ENCODE data around the gene BCR.

The BCR gene

DNA sequence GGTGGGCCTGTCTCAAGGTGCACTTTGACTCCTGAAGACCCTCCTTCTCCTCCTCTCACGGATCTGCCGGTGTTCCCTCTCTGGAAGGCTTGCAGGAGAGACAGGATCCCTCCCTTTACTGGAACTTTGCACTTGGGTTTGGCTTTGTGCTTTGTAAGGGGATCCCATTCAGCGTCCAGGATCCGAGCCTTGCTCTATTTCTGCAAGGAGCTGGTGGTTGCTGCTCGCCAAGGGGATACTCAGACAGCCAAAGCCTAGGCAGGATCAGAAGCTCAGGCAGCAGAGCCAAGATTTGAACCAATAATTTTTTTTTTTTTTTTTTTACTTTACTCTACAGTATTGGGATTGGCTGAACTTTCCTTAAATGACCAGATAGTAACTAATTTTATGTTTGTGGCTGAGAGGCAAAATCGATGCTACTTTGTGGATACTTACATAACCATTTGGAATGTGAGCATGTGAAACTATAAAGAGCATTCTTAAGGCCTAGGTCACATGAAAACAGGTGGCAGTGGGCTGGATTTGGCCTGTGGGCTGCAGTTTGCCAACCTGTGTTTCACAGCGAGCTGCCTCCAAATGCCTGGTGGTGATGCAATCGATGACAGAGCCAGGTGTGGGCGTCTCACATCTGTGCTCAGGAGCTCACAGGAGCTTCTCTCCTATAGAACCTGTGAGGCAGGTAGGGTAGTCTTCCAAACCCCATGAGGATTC is 25.2 kb downstream of the BCR start:
- no peak overlapping the region for H3K4me3 ChIP-seq (ENCODE audit: insufficient read depth, low read depth, low read length, poor library complexity, severe bottlenecking)
- H3K27me3 ChIP-seq (replicated peaks; ENCODE audit: control insufficient read depth, insufficient read depth, low read length, poor library complexity, severe bottlenecking), result no peaks in the 10 kb centered on the region
- DNase-seq, result no peak
- peaks cover 3% of the 10 kb centered on the region for H3K36me3 ChIP-seq (ENCODE audit: control insufficient read depth, insufficient read depth, low read length)
- H3K27ac ChIP-seq (ENCODE audit: insufficient read depth, low read length, poor library complexity, severe bottlenecking), result no peak overlapping the region
- H3K4me1 ChIP-seq (ENCODE audit: control insufficient read depth, insufficient read depth, low read length, poor library complexity, severe bottlenecking), result no peaks in the 10 kb centered on the region
- H3K9me3 ChIP-seq (ENCODE audit: control insufficient read depth, low read length), result no peaks in the 10 kb centered on the region

DNA sequence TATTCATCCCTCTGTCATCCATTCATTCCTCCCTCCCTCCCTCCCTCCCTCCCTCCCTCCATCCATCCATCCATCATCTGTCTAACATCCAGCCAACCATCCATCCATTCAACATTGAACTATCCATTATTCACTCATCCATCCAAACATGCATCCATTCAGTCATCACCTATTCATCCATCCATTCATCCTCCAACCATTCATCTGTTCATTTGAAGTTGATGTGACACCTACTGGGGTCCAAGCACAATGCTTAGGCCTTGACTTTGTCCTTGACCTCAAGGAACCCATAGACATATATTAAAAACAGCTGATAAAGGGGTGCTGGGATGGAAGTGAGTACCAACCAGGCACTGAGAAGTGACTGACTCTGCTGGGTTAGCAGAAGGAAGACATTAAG is 26.6 kb downstream of the BCR start:
- H3K36me3 ChIP-seq (ENCODE audit: control insufficient read depth, insufficient read depth, low read length), result peaks cover 3% of the 10 kb centered on the region
- H3K9me3 ChIP-seq (ENCODE audit: control insufficient read depth, low read length), result no peaks in the 10 kb centered on the region
- no peak overlapping the region for H3K27ac ChIP-seq (ENCODE audit: insufficient read depth, low read length, poor library complexity, severe bottlenecking)
- H3K27me3 ChIP-seq (replicated peaks; ENCODE audit: control insufficient read depth, insufficient read depth, low read length, poor library complexity, severe bottlenecking), result no peaks in the 10 kb centered on the region
- no peak for DNase-seq
- no peak overlapping the region for H3K4me3 ChIP-seq (ENCODE audit: insufficient read depth, low read depth, low read length, poor library complexity, severe bottlenecking)
- H3K4me1 ChIP-seq (ENCODE audit: control insufficient read depth, insufficient read depth, low read length, poor library complexity, severe bottlenecking), result peaks cover 1% of the 10 kb centered on the region

GRCh38 chr22:23207729-23208393 is 27.6 kb downstream of the BCR start:
- Histone ChIP-seq H3K27ac (ENCODE audit: insufficient read depth, low read length, poor library complexity, severe bottlenecking) (no peak overlapping the region), H3K27me3 (replicated peaks; ENCODE audit: control insufficient read depth, insufficient read depth, low read length, poor library complexity, severe bottlenecking) (no peaks in the 10 kb centered on the region), H3K4me1 (ENCODE audit: control insufficient read depth, insufficient read depth, low read length, poor library complexity, severe bottlenecking) (peaks cover 4% of the 10 kb centered on the region), H3K36me3 (ENCODE audit: control insufficient read depth, insufficient read depth, low read length) (peaks cover 3% of the 10 kb centered on the region), H3K9me3 (ENCODE audit: control insufficient read depth, low read length) (no peaks in the 10 kb centered on the region), H3K4me3 (ENCODE audit: insufficient read depth, low read depth, low read length, poor library complexity, severe bottlenecking) (no peak overlapping the region)
- DNase-seq, result no peak

GRCh38 chr22:23210428-23211170 is 30.3 kb downstream of the BCR start:
- H3K4me1 ChIP-seq (ENCODE audit: control insufficient read depth, insufficient read depth, low read length, poor library complexity, severe bottlenecking), result peaks cover 16% of the 10 kb centered on the region
- no peaks in the 10 kb centered on the region for H3K36me3 ChIP-seq (ENCODE audit: control insufficient read depth, insufficient read depth, low read length)
- H3K4me3 ChIP-seq (ENCODE audit: insufficient read depth, low read depth, low read length, poor library complexity, severe bottlenecking), result no peak overlapping the region
- H3K27ac ChIP-seq (ENCODE audit: insufficient read depth, low read length, poor library complexity, severe bottlenecking), result no peak overlapping the region
- DNase-seq, result no peak
- H3K9me3 ChIP-seq (ENCODE audit: control insufficient read depth, low read length), result no peaks in the 10 kb centered on the region
- H3K27me3 ChIP-seq (replicated peaks; ENCODE audit: control insufficient read depth, insufficient read depth, low read length, poor library complexity, severe bottlenecking), result no peaks in the 10 kb centered on the region

GRCh38 chr22:23211622-23212021 is 31.3 kb downstream of the BCR start:
- H3K4me1 ChIP-seq (ENCODE audit: control insufficient read depth, insufficient read depth, low read length, poor library complexity, severe bottlenecking), result peaks cover 24% of the 10 kb centered on the region
- no peak overlapping the region for H3K27ac ChIP-seq (ENCODE audit: insufficient read depth, low read length, poor library complexity, severe bottlenecking)
- no peaks in the 10 kb centered on the region for H3K36me3 ChIP-seq (ENCODE audit: control insufficient read depth, insufficient read depth, low read length)
- H3K9me3 ChIP-seq (ENCODE audit: control insufficient read depth, low read length), result no peaks in the 10 kb centered on the region
- no peak for DNase-seq
- H3K27me3 ChIP-seq (replicated peaks; ENCODE audit: control insufficient read depth, insufficient read depth, low read length, poor library complexity, severe bottlenecking), result no peaks in the 10 kb centered on the region
- H3K4me3 ChIP-seq (ENCODE audit: insufficient read depth, low read depth, low read length, poor library complexity, severe bottlenecking), result no peak overlapping the region

GRCh38 chr22:23212061-23213021 is 32.0 kb downstream of the BCR start:
- H3K4me1 ChIP-seq (ENCODE audit: control insufficient read depth, insufficient read depth, low read length, poor library complexity, severe bottlenecking), result peaks cover 31% of the 10 kb centered on the region

DNA sequence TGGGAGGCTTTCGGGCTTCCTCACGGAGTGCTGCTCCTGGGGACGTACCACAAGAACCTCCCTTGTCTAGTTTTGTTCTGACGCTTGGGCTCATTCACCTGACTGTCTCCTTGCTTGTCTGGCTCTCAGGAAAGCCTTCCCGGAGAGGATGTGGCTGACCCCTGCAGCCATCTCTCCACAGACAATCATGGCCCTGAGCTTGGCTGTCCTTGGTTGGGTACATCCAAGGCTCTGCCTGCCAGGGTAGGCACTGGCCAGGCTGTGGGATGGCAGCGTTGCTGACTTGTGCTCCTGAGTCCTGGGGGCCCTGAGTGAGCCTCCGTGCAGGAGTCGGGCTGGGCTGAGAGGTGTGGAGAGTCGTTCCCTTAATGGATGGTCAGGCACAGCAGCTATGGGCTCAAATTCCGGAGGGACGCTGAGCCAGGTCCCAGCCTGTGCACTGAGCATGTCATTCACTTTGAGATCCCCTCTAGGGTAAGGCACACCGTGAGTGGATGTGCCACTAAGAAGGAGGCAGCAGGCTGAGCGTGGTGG is 32.8 kb downstream of the BCR start:
- no peak overlapping the region for H3K27ac ChIP-seq (ENCODE audit: insufficient read depth, low read length, poor library complexity, severe bottlenecking)
- no peaks in the 10 kb centered on the region for H3K36me3 ChIP-seq (ENCODE audit: control insufficient read depth, insufficient read depth, low read length)
- no peak overlapping the region for H3K4me3 ChIP-seq (ENCODE audit: insufficient read depth, low read depth, low read length, poor library complexity, severe bottlenecking)
- no peaks in the 10 kb centered on the region for H3K9me3 ChIP-seq (ENCODE audit: control insufficient read depth, low read length)
- DNase-seq, result no peak
- H3K27me3 ChIP-seq (replicated peaks; ENCODE audit: control insufficient read depth, insufficient read depth, low read length, poor library complexity, severe bottlenecking), result no peaks in the 10 kb centered on the region
- peaks cover 38% of the 10 kb centered on the region for H3K4me1 ChIP-seq (ENCODE audit: control insufficient read depth, insufficient read depth, low read length, poor library complexity, severe bottlenecking)

More at GRCh38 chr22:23212061-23213021, 32.0 kb downstream of the BCR start:
- Histone ChIP-seq H3K27me3 (replicated peaks; ENCODE audit: control insufficient read depth, insufficient read depth, low read length, poor library complexity, severe bottlenecking) (no peaks in the 10 kb centered on the region), H3K27ac (ENCODE audit: insufficient read depth, low read length, poor library complexity, severe bottlenecking) (no peak overlapping the region), H3K4me3 (ENCODE audit: insufficient read depth, low read depth, low read length, poor library complexity, severe bottlenecking) (no peak overlapping the region), H3K36me3 (ENCODE audit: control insufficient read depth, insufficient read depth, low read length) (no peaks in the 10 kb centered on the region), H3K9me3 (ENCODE audit: control insufficient read depth, low read length) (no peaks in the 10 kb centered on the region)
- DNase-seq, result no peak

DNA sequence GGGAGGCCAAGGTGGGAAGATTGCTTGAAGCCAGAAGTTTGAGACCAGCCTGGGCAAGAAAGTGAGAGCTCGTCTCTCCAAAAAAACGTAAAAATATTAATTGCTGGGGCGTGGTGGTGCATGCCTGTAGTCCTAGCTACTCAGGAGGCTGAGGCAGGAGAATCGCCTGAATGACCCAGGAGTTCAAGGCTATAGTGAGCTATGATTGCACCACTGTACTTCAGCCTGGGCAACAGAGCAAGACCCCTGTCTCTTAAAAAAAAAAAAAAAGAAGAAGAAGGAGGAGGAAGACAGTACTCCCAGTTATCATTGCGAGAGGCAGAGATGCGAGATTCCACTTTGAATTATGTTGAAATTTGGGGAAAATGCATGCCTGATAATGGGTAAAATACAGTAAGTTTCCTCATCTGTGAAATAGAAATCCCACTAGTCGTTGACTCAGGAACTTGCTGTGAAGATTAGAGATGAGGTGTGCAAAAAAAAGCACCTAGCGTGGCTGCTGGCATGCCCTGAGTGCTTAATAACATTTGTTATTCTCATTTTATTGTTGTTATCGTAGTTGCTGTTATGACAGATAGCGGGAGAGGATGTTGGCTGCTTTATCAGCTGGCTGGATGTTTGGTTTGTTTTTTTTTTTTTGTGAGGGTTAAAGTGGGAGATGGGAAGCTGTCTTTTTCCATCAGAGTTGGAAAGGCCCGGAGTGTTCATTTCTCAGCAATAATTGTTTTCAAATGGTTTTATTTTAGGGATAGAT is 33.4 kb downstream of the BCR start:
- DNase-seq, result no peak
- peaks cover 45% of the 10 kb centered on the region for H3K4me1 ChIP-seq (ENCODE audit: control insufficient read depth, insufficient read depth, low read length, poor library complexity, severe bottlenecking)
- H3K9me3 ChIP-seq (ENCODE audit: control insufficient read depth, low read length), result no peaks in the 10 kb centered on the region
- H3K36me3 ChIP-seq (ENCODE audit: control insufficient read depth, insufficient read depth, low read length), result no peaks in the 10 kb centered on the region
- no peak overlapping the region for H3K4me3 ChIP-seq (ENCODE audit: insufficient read depth, low read depth, low read length, poor library complexity, severe bottlenecking)
- H3K27me3 ChIP-seq (replicated peaks; ENCODE audit: control insufficient read depth, insufficient read depth, low read length, poor library complexity, severe bottlenecking), result no peaks in the 10 kb centered on the region
- H3K27ac ChIP-seq (ENCODE audit: insufficient read depth, low read length, poor library complexity, severe bottlenecking), result no peak overlapping the region

GRCh38 chr22:23214398-23214797 is 34.1 kb downstream of the BCR start:
- Histone ChIP-seq H3K4me3 (ENCODE audit: insufficient read depth, low read depth, low read length, poor library complexity, severe bottlenecking) (no peak overlapping the region), H3K9me3 (ENCODE audit: control insufficient read depth, low read length) (no peaks in the 10 kb centered on the region), H3K27me3 (replicated peaks; ENCODE audit: control insufficient read depth, insufficient read depth, low read length, poor library complexity, severe bottlenecking) (no peaks in the 10 kb centered on the region), H3K36me3 (ENCODE audit: control insufficient read depth, insufficient read depth, low read length) (no peaks in the 10 kb centered on the region), H3K27ac (ENCODE audit: insufficient read depth, low read length, poor library complexity, severe bottlenecking) (no peak overlapping the region), H3K4me1 (ENCODE audit: control insufficient read depth, insufficient read depth, low read length, poor library complexity, severe bottlenecking) (peaks cover 51% of the 10 kb centered on the region)
- no peak for DNase-seq

Data from effector memory CD4-positive, alpha-beta T cell (primary cell).